DND-41 (cell line): ENCODE measurements around the gene ARF1.

ENCODE experiments used
- CTCF ChIP-seq: IDR thresholded peaks from 2 replicates; pipeline ENCODE4 v1.5.1; 2012; ENCODE audit warnings: borderline replicate concordance, low read length, moderate library complexity, mild to moderate bottlenecking; ENCODE audit not compliant: poor library complexity, severe bottlenecking; ENCODE audit errors: extremely low read depth
- EZH2 ChIP-seq: IDR thresholded peaks from 3 replicates; pipeline ENCODE4 v1.6.1; 2012; ENCODE audit warnings: borderline replicate concordance, low read depth, mild to moderate bottlenecking, moderate library complexity, low read length, inconsistent platforms; ENCODE audit not compliant: severe bottlenecking

- TF ChIP-seq CTCF (no peak), EZH2 (no peak)
Measured at GRCh38 chr1:228062085-228062791, 20.3 kb upstream of the ARF1 start.
